ENCODE results near the gene CCDC57.

DNA sequence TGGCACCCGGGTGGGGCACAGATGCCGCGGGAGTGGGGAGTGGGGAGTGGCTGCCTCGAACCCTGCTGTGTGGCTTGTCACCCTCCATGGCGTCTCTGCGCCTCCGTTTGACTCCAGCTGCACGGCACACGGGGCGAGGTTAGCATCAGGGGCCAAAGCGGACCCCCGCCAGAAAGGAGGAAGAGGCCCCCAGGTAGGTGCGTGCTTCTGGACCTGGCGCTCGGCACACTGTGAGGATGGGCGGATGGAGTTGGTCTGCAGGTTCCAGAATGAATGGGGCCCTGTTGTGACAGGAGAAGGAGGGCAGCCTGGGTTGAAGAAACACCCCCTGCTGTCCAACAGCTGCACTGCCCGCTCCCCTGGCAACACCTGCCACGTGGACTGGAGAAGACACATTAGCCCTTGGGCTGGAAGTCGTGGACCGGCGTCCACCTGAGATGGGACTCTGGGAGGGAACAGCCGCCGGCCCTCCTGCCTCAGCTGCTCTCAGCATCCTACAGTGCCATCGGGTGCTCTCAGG is 105.2 kb downstream of the CCDC57 start:
- no peak for TF ChIP-seq CHCHD3 (CRISPR knock-in tag; IDR thresholded peaks at IDR 0.05)
- TF ChIP-seq PCBP1 (IDR thresholded peaks at IDR 0.05; ENCODE audit: low read depth, low read length, poor library complexity, severe bottlenecking) = no peak
- no peak for TF ChIP-seq SETDB1 (IDR thresholded peaks at IDR 0.05; ENCODE audit: low read length)
- TF ChIP-seq CEBPB (tag; IDR thresholded peaks at IDR 0.05) = no peak
- no peak for TF ChIP-seq TSC22D4 (tag; IDR thresholded peaks at IDR 0.05)
- TF ChIP-seq YY1 (IDR thresholded peaks at IDR 0.05; ENCODE audit: borderline replicate concordance in 1 of 3, control insufficient read depth in 1 of 3, extremely low read depth in 1 of 3, insufficient read depth in 3 of 3, insufficient read length in 1 of 3, insufficient replicate concordance in 2 of 3, low read depth in 1 of 3, low read length in 2 of 3) = no peak
- TF ChIP-seq HMGN3 (IDR thresholded peaks at IDR 0.05; ENCODE audit: borderline replicate concordance, extremely low read depth, insufficient read length, low read depth, low read length) = no peak
